ENCODE results near the gene MT1A. TPM values are rescaled to one million over a fixed set of nuclear protein-coding genes. Genes with fewer than 3 reads are reported as not detected.

The MT1A gene
- total and polyA plus RNA-seq, 10 of the 15 experiments (the other 5 are each of a cell fraction or from before 2014, with no cell fraction given) = not detected

GRCh38 chr16:56630134-56630533 lies 8.3 kb upstream of the MT1A start:
- TF ChIP-seq EED (IDR thresholded peaks at IDR 0.05; ENCODE audit: low read depth) (0 out of 2 replicates have a peak, but pooled peaks have one; percentile 27), HDAC2 (IDR thresholded peaks at IDR 0.05) (no peak), IRF4 (IDR thresholded peaks at IDR 0.05; ENCODE audit: low read depth, low read length) (0 out of 2 replicates have a peak, but pooled peaks have one; percentile 57), IKZF2 (IDR thresholded peaks at IDR 0.05) (peak in 1 of 2 experiments; percentile 16; a peak in 2 of 4 replicates), BHLHE40 (IDR thresholded peaks at IDR 0.05; ENCODE audit: borderline replicate concordance in 1 of 2, low read depth in 2 of 2, low read length in 1 of 2) (peak; percentile 21 to 53; a peak in 2 of 4 replicates), ATF7 (IDR thresholded peaks at IDR 0.05; ENCODE audit: low read depth) (0 out of 2 replicates have a peak, but pooled peaks have one; percentile 37), RB1 (IDR thresholded peaks at IDR 0.05; ENCODE audit: borderline replicate concordance) (0 out of 2 replicates have a peak, but pooled peaks have one; percentile 34), MEF2B (IDR thresholded peaks at IDR 0.05; ENCODE audit: partially characterized antibody, poor library complexity, severe bottlenecking) (peak; percentile 14), DPF2 (IDR thresholded peaks at IDR 0.05) (0 out of 2 replicates have a peak, but pooled peaks have one; percentile 43), POLR2AphosphoS5 (IDR thresholded peaks at IDR 0.05; ENCODE audit: low read length) (no peak), ESRRA (IDR thresholded peaks at IDR 0.05; ENCODE audit: low read length) (no peak), CREB1 (IDR thresholded peaks at IDR 0.05; ENCODE audit: low read depth) (0 out of 2 replicates have a peak, but pooled peaks have one; percentile 23), SPI1 (IDR thresholded peaks at IDR 0.05; ENCODE audit: borderline replicate concordance, insufficient read depth, low read depth, low read length) (peak; percentile 90), CTCF (IDR thresholded peaks at IDR 0.05 in 2 of 3, conservative IDR thresholded peaks at IDR 0.05 in 1 of 3; ENCODE audit: control insufficient read depth in 2 of 3, extremely low read depth in 1 of 3, insufficient read depth in 1 of 3, low read depth in 3 of 3, low read length in 3 of 3) (peak; percentile 3 to 34 (median 22); a peak in 3 of 6 replicates), CEBPB (IDR thresholded peaks at IDR 0.05; ENCODE audit: borderline replicate concordance in 1 of 2, low read depth in 2 of 2, low read length in 2 of 2) (no peak)
- TF ChIP-seq, protein P1, sequence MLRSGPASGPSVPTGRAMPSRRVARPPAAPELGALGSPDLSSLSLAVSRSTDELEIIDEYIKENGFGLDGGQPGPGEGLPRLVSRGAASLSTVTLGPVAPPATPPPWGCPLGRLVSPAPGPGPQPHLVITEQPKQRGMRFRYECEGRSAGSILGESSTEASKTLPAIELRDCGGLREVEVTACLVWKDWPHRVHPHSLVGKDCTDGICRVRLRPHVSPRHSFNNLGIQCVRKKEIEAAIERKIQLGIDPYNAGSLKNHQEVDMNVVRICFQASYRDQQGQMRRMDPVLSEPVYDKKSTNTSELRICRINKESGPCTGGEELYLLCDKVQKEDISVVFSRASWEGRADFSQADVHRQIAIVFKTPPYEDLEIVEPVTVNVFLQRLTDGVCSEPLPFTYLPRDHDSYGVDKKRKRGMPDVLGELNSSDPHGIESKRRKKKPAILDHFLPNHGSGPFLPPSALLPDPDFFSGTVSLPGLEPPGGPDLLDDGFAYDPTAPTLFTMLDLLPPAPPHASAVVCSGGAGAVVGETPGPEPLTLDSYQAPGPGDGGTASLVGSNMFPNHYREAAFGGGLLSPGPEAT (IDR thresholded peaks at IDR 0.05; ENCODE audit: low read depth) = peak; percentile 65
- peaks cover 17% of the 10 kb centered on the region for H3K4me1 ChIP-seq (ENCODE audit: control insufficient read depth, insufficient read depth, low read length)
- in situ Hi-C loops (cut with MboI) (no loop called here), intact Hi-C loops (cut with micrococcal nuclease; ENCODE audit: unreplicated experiment) (loop anchor here (1.0 kb wide), 1 partner anchor 22 kb away; the partner anchor contains the start of gene MT2A)
- H3K27me3 ChIP-seq (replicated peaks in 1 of 2; ENCODE audit: control insufficient read depth in 2 of 2, insufficient read depth in 2 of 2, low read length in 1 of 2) = peaks cover 4 to 18% of the 10 kb centered on the region in 2 experiments
- CTCF ChIA-PET = interaction anchor here (0.9 to 3.1 kb wide), 8 partner anchors 20 to 159 kb away, joined by 3 to 14 read pairs (median 4); partner anchors contain the start of gene MT2A
- H3K4me2 ChIP-seq (ENCODE audit: control insufficient read depth, insufficient read depth) = no peak overlapping the region
- DNase-seq (ENCODE audit: low read depth, low spot score) (peak; percentile 59), ATAC-seq (peak; percentile 86), FAIRE-seq (peak; percentile 90)
- SMC1A ChIA-PET (ENCODE audit: uncharacterized antibody, unreplicated experiment) = interaction anchor here (1.1 to 2.4 kb wide), 4 partner anchors 19 to 72 kb away, joined by 3 to 27 read pairs (median 5); no protein-coding TSS in a partner anchor
- H3K36me3 ChIP-seq (ENCODE audit: control insufficient read depth in 2 of 2, insufficient read depth in 2 of 2, low read length in 1 of 2) = no peaks in the 10 kb centered on the region
- RAD21 ChIA-PET (ENCODE audit: unreplicated experiment) = interaction anchor here (1.1 to 2.9 kb wide), 4 partner anchors 20 to 71 kb away, joined by 3 to 23 read pairs (median 7); partner anchors contain the start of gene MT2A
- no peak overlapping the region for H2AFZ ChIP-seq (ENCODE audit: control insufficient read depth, low read depth, low read length)
- no TSS peak for BruUV-seq (replicated peaks)
- no peak overlapping the region for H3K27ac ChIP-seq (ENCODE audit: control insufficient read depth, insufficient read depth)
- no peaks in the 10 kb centered on the region for H3K9me3 ChIP-seq (replicated peaks; ENCODE audit: control insufficient read depth, insufficient read depth, low read length)
- POLR2A ChIA-PET = interaction anchor here (0.5 to 1.9 kb wide), 4 partner anchors 12 to 99 kb away, joined by 3 to 6 read pairs (median 4); partner anchors contain the start of gene MT2A
- H3K79me2 ChIP-seq (ENCODE audit: control insufficient read depth, insufficient read depth, low read length) = no peaks in the 10 kb centered on the region
- H4K20me1 ChIP-seq (ENCODE audit: control insufficient read depth, insufficient read depth) = no peaks in the 10 kb centered on the region
- no peak overlapping the region for H3K9ac ChIP-seq (ENCODE audit: control insufficient read depth, insufficient read depth, low read length)
- H3K4me3 ChIP-seq = no peak overlapping the region
- 1% methylated on average over 3 of the region's 3 CpGs for WGBS (ENCODE audit: insufficient coverage, insufficient replicate concordance, low lambda C conversion rate, missing lambda C conversion rate)

Data from GM12878 (cell line).